Stomach (tissue), 19 donors: Measurements from ENCODE around the gene CPT1C. TPM values are rescaled to one million over a fixed set of nuclear protein-coding genes. Genes with fewer than 3 reads are reported as not detected.

ENCODE experiments used
- DNase-seq, 2 donors: peaks; one replicate each; pipeline versions ENCODE4 v3.0.0 to v3.0.0-alpha.2; 2013 to 2019
- H3K27ac ChIP-seq, 5 donors: fragments of 200-600 bp in 4 of 5; sonication (generic) in 4 of 5; one replicate each; pipeline ENCODE4 v1.5.1; 2013 to 2019; ENCODE audit warnings: mild to moderate bottlenecking in 1 of 5, moderate library complexity in 1 of 5
- H3K27me3 ChIP-seq, 3 donors: fragments of 200-600 bp; sonication (generic); one replicate each; pipeline ENCODE4 v1.5.1; 2017 to 2019; ENCODE audit warnings: mixed run types in 1 of 3
- H3K36me3 ChIP-seq, 4 donors: fragments of 200-600 bp; sonication (generic); 1 replicate in 3 of 4; 2 replicates in 1 of 4; pipeline ENCODE4 v1.5.1; 2016 to 2019
- H3K4me1 ChIP-seq, 4 donors: fragments of 200-600 bp; sonication (generic); one replicate each; pipeline ENCODE4 v1.5.1; 2016 to 2019
- H3K4me3 ChIP-seq, 4 donors: fragments of 200-600 bp; sonication (generic) in 3 of 4; one replicate each; pipeline ENCODE4 v1.5.1; 2016 to 2019; ENCODE audit warnings: mild to moderate bottlenecking in 1 of 4
- H3K9me3 ChIP-seq, 4 donors: fragments of 200-600 bp; sonication (generic); one replicate each; pipeline ENCODE4 v1.5.1; 2016 to 2019
- CTCF ChIP-seq, 7 experiments: fragments of 450-650 bp in 4 of 7; fragments of 200-600 bp in 3 of 7; sonication (generic) in 3 of 7; IDR thresholded peaks; one replicate each; pipeline ENCODE4 v1.5.1; 2016 to 2019; ENCODE audit warnings: antibody characterized with exemption in 7 of 7, control low read depth in 2 of 7, mild to moderate bottlenecking in 1 of 7
- EP300 ChIP-seq: sonication (generic); formaldehyde crosslinking; IDR thresholded peaks from one replicate; pipeline ENCODE4 v1.6.1; 2017; ENCODE audit warnings: antibody characterized with exemption
- POLR2A ChIP-seq, 4 donors: fragments of 450-650 bp; IDR thresholded peaks; one replicate each; pipeline ENCODE4 v1.6.1; 2016; ENCODE audit warnings: antibody characterized with exemption in 4 of 4, control low read depth in 2 of 4, mild to moderate bottlenecking in 1 of 4, moderate library complexity in 1 of 4
- POLR2AphosphoS5 ChIP-seq, 3 donors: sonication (generic); formaldehyde crosslinking; IDR thresholded peaks; one replicate each; pipeline ENCODE4 v1.6.1; 2016; ENCODE audit warnings: antibody characterized with exemption in 3 of 3
- WGBS, 5 donors: extraction: QIAGEN DNeasy Blood & Tissue Kit in 3 of 5; methylation state at CpG; one replicate each; pipeline versions ENCODE4 v1.1.5 to v1.1.7; 2013 to 2018; 5-methylcytosine and 5-hydroxymethylcytosine counted together
- intact Hi-C: fragments of 100-400 bp; cut with DNase I; formaldehyde crosslinking; loops from one replicate; pipeline ENCODE4 v1.15.1; 2023; ENCODE audit warnings: low total_unique reads
- long read RNA-seq, 10 donors: transcript quantifications; one replicate each; lab custom pipeline, GENCODE V29; 2026
- polyA plus RNA-seq, 3 donors: library from polyadenylated mRNA; stranded (reverse); fragments of 200-250 nt; gene quantifications; one replicate each; pipeline ENCODE4 v1.2.3, GENCODE V29; 2013
- total RNA-seq, 5 donors: library from RNA; depleted of rRNA; stranded (reverse); fragments of >200 nt; gene quantifications; one replicate each; pipeline versions ENCODE4 v1.1.0 to v1.2.3, GENCODE V29; 2014 to 2016
- donor health status: healthy with polysubstance abuse.
- donor health status: Bipolar disorder and iron deficiency.
- donor health status: healthy.

Gene CPT1C
- 10 to 100 TPM in 1 of 5 donors, 1 to 10 TPM in 2, not detected in 2; 1.8 to 35.6 (median 3.0) TPM for total RNA-seq
- 10 to 100 TPM in 1 of 3 donors, 1 to 10 TPM in 2; 2.4 to 11.0 (median 3.1) TPM for polyA plus RNA-seq
- long read RNA-seq, donor 1, result 0 reads
- long read RNA-seq, donor 2, partial matches to known transcripts, result 0 of 1 reads
- long read RNA-seq, donor 2, other reads (novel, unspliced or antisense), result 0 of 1 reads
- long read RNA-seq, donor 3, result 0 reads
- long read RNA-seq, donor 4, result 0 reads
- long read RNA-seq, donor 5, partial matches to known transcripts, result 0 of 1 reads
- long read RNA-seq, donor 5, other reads (novel, unspliced or antisense), result 0 of 1 reads
- long read RNA-seq, donor 6, partial matches to known transcripts, result 0 of 1 reads
- long read RNA-seq, donor 6, other reads (novel, unspliced or antisense), result 0 of 1 reads
- long read RNA-seq, donor 7, partial matches to known transcripts, result 0 of 1 reads
- long read RNA-seq, donor 7, other reads (novel, unspliced or antisense), result 0 of 1 reads
- long read RNA-seq, donor 8, partial matches to known transcripts, result 0 of 1 reads
- long read RNA-seq, donor 8, other reads (novel, unspliced or antisense), result 0 of 1 reads
- long read RNA-seq, donor 9, partial matches to known transcripts, result 0 of 1 reads
- long read RNA-seq, donor 9, other reads (novel, unspliced or antisense), result 0 of 1 reads
- long read RNA-seq, donor 10, partial matches to known transcripts, result 0 of 1 reads
- long read RNA-seq, donor 10, other reads (novel, unspliced or antisense), result 0 of 1 reads

GRCh38 chr19:49690656-49691242, at the start of gene CPT1C:
TSS of gene CPT1C (plus strand) at chr19:49691116. CDS start at chr19:49692253, 1,137 bp downstream.
- 1 to 3% (median 2%) methylated on average over 36 to 38 of the region's 38 CpGs for WGBS, 5 donors
- TF ChIP-seq EP300 (no peak), CTCF (IDR thresholded peaks at IDR 0.05) (no peak), POLR2AphosphoS5 (IDR thresholded peaks at IDR 0.05) (peak in 2 of 3 donors; percentile 49 to 58), POLR2A (IDR thresholded peaks at IDR 0.05) (no peak)
- Histone ChIP-seq H3K36me3 (peaks cover 17 to 31% (median 28%) of the 10 kb centered on the region in 4 donors), H3K27ac (peak within 1 kb of the TSS; percentile 33 to 76 (median 59)), H3K4me3 (peak within 1 kb of the TSS; percentile 41 to 57 (median 50)), H3K9me3 (no peaks in the 10 kb centered on the region), H3K4me1 (peaks cover 25 to 42% (median 29%) of the 10 kb centered on the region in 4 donors), H3K27me3 (peaks cover 0 to 40% (median 15%) of the 10 kb centered on the region in 3 donors)
- intact Hi-C loops, result no loop called here
- DNase-seq, result peak; percentile 79 to 92

DNA sequence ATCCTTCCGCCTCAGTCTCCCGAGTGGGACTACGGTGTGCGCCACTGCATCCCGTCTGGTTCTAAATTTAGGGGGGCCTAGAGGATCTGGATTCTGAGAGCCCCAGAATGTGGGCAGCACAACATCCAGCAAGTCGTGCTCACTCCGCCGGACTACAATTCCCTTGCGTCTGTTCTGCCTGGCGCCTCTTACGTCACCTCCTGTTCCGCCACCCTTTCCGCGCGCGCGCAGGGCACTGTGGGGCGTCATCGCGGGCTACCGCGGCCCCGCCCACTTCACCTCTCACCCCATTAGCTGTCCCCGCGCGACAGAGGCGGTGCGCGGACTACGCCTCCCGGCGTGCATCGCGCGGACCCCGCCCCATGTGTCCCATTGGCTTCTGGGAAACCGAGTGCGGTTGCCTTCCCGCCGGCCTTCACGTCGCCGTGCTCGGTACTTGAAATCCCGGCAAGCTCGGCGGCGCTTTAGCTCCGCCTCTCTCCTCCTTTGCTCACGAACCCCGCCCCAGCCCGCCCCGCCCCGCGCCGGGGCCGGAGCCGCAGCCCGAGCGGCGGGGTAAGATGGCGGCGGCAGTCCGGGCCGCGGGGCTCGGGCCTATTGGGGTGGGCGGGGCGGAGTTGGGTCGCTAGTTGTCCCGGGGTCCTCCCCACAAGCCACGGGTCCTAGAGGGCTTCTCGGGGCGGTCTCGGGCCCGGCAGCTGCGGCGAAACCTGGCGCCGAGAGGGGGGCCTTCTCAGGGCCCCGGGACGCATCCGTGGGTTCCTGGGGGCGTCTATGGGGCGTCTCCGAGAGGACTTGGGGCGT, 49.0 kb upstream of the CPT1C start, which contains the start of gene SCAF1:
Gene SCAF1 (plus strand): TSS at position 522 of the 804 bp plus-strand sequence. CDS start 2,818 bp downstream, outside the sequence.
- Histone ChIP-seq H3K27me3 (no peaks in the 10 kb centered on the region), H3K4me1 (peaks cover 35 to 80% (median 72%) of the 10 kb centered on the region in 4 donors), H3K4me3 (peak within 1 kb of the TSS; percentile 71 to 98 (median 88)), H3K27ac (peak within 1 kb of the TSS; percentile 93 to 100 (median 99)), H3K36me3 (peaks cover 19 to 24% (median 20%) of the 10 kb centered on the region in 4 donors), H3K9me3 (no peaks in the 10 kb centered on the region)
- peak; percentile 100 for DNase-seq
- whole genome bisulfite sequencing, 5 donors, result 0 to 1% (median 1%) methylated on average over 50 to 87 of the region's 87 CpGs
- intact Hi-C loops, result no loop called here
- TF ChIP-seq POLR2A (IDR thresholded peaks at IDR 0.05) (peak in 2 of 4 donors; percentile 91 to 94), EP300 (no peak), CTCF (IDR thresholded peaks at IDR 0.05) (no peak), POLR2AphosphoS5 (IDR thresholded peaks at IDR 0.05) (peak; percentile 98 to 99 (median 99))

GRCh38 chr19:49642492-49643035, 48.4 kb upstream of the CPT1C start:
- 3 to 14% (median 8%) methylated on average over 4 to 5 of the region's 5 CpGs for WGBS, 5 donors
- H3K4me1 ChIP-seq, result peaks cover 32 to 79% (median 70%) of the 10 kb centered on the region in 4 donors
- intact Hi-C loops, result no loop called here
- no peaks in the 10 kb centered on the region for H3K27me3 ChIP-seq
- no peak for DNase-seq
- H3K27ac ChIP-seq, result peak overlapping the region; percentile 91 to 100 (median 97)
- peaks cover 25 to 31% (median 27%) of the 10 kb centered on the region in 4 donors for H3K36me3 ChIP-seq
- H3K9me3 ChIP-seq, result no peaks in the 10 kb centered on the region
- H3K4me3 ChIP-seq, result peak overlapping the region; percentile 71 to 98 (median 88)
- TF ChIP-seq EP300 (no peak), CTCF (IDR thresholded peaks at IDR 0.05) (no peak), POLR2A (IDR thresholded peaks at IDR 0.05) (no peak), POLR2AphosphoS5 (IDR thresholded peaks at IDR 0.05) (no peak)
